Neural crest cell (in vitro differentiated cells): Measurements from ENCODE around the gene PREX1. TPM values are rescaled to one million over a fixed set of nuclear protein-coding genes. Genes with fewer than 3 reads are reported as not detected.
"Not testable (repeated sequence)": the region's sequence is repeated elsewhere in the genome, so short reads cannot be mapped to it uniquely, and the experiment has no call there.

ENCODE experiments used
- DNase-seq: peaks from one replicate; pipeline ENCODE4 v3.0.0; 2021; ENCODE audit warnings: low read depth, mixed read lengths, low spot score
- H3K27ac Mint-ChIP-seq: one replicate; pipeline ENCODE4 v1.8.0; 2021; ENCODE audit warnings: mild to moderate bottlenecking, mixed read lengths; ENCODE audit not compliant: unreplicated experiment
- H3K27me3 Mint-ChIP-seq: 2 replicates; pipeline ENCODE4 v1.8.0; 2021; ENCODE audit warnings: low read depth, mild to moderate bottlenecking, mixed read lengths
- H3K36me3 Mint-ChIP-seq: 2 replicates; pipeline ENCODE4 v1.8.0; 2021; ENCODE audit warnings: low read depth, mild to moderate bottlenecking, mixed read lengths
- H3K4me1 Mint-ChIP-seq: 2 replicates; pipeline ENCODE4 v1.8.0; 2021; ENCODE audit warnings: mixed read lengths
- H3K4me3 Mint-ChIP-seq: one replicate; pipeline ENCODE4 v1.8.0; 2021; ENCODE audit warnings: mild to moderate bottlenecking, mixed read lengths
- H3K9me3 Mint-ChIP-seq: 2 replicates; pipeline ENCODE4 v1.8.0; 2021; ENCODE audit warnings: mixed read lengths
- total RNA-seq: library from RNA; stranded (reverse); gene quantifications from 2 replicates; pipeline ENCODE4 v1.2.1, GENCODE V29; 2021
- TF ChIP-seq, protein P1 (sequence below): fragments of 200-600 bp; sonication (generic); conservative IDR thresholded peaks from 2 replicates; pipeline ENCODE4 v1.5.0; 2021; ENCODE audit warnings: antibody characterized with exemption, mild to moderate bottlenecking

Gene PREX1
- total RNA-seq, 1 donor from 2014 or later, result 72.4 TPM

DNA sequence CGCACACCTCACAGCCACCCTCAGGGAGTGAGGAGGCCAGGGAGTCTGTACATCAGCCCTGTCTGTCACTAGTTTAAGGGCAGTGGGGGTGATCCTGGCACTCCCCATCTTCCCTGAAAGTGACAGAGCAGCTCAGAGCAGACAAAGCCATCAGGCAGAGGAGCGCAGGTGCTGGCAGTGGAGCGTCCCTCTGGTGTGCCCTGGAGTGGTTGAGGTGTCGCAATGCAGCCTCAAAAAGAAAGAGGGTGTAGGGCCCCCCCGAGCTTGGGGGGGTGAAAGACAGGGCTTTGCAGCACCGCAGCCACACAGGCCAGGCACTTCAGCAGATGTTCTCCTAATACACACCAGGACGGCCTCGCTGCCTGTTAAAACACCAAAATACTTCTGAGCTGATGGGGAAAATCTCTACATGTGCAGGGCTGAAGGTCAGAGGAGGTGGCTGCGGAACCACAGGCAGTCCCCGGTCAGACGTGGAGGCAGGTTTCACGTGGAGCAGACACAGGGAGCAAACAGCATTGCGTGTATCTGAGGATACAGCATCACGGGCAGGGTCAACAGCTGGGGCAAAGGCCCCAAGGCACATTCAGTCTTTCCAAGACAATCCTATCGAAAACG lies 69.5 kb downstream of the PREX1 start:
- H3K4me1 Mint-ChIP-seq, result peaks cover 61% of the 10 kb centered on the region
- H3K27me3 Mint-ChIP-seq, result no peaks in the 10 kb centered on the region
- no peak overlapping the region for H3K4me3 Mint-ChIP-seq
- no peak for DNase-seq
- TF ChIP-seq, protein P1, sequence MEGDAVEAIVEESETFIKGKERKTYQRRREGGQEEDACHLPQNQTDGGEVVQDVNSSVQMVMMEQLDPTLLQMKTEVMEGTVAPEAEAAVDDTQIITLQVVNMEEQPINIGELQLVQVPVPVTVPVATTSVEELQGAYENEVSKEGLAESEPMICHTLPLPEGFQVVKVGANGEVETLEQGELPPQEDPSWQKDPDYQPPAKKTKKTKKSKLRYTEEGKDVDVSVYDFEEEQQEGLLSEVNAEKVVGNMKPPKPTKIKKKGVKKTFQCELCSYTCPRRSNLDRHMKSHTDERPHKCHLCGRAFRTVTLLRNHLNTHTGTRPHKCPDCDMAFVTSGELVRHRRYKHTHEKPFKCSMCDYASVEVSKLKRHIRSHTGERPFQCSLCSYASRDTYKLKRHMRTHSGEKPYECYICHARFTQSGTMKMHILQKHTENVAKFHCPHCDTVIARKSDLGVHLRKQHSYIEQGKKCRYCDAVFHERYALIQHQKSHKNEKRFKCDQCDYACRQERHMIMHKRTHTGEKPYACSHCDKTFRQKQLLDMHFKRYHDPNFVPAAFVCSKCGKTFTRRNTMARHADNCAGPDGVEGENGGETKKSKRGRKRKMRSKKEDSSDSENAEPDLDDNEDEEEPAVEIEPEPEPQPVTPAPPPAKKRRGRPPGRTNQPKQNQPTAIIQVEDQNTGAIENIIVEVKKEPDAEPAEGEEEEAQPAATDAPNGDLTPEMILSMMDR, result no peak
- H3K27ac Mint-ChIP-seq, result peak overlapping the region; percentile 91
- peaks cover 21% of the 10 kb centered on the region for H3K36me3 Mint-ChIP-seq
- H3K9me3 Mint-ChIP-seq, result peaks cover 6% of the 10 kb centered on the region

DNA sequence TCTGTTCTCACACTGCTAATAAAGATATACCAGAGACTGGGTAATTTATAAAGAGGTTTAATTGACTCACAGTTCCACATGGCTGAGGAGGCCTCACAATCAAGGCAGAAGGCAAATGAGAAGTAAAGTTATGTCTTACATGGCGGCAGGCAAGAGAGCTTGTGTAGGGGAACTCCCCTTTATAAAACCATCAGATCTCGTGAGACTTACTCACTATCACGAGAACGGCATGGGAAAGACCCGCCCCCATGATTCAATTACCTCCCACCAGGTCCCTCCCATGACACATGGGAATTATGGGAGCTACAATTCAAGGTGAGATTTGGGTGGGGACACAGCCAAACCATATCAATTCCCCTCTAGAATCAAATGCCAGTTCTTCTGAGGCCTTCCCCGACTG lies 71.0 kb downstream of the PREX1 start:
- H3K9me3 Mint-ChIP-seq, DNase-seq, H3K27me3 Mint-ChIP-seq, H3K4me3 Mint-ChIP-seq, H3K27ac Mint-ChIP-seq: not testable (repeated sequence)
- Mint-ChIP-seq H3K36me3 (peaks cover 21% of the 10 kb centered on the region), H3K4me1 (peaks cover 61% of the 10 kb centered on the region)

DNA sequence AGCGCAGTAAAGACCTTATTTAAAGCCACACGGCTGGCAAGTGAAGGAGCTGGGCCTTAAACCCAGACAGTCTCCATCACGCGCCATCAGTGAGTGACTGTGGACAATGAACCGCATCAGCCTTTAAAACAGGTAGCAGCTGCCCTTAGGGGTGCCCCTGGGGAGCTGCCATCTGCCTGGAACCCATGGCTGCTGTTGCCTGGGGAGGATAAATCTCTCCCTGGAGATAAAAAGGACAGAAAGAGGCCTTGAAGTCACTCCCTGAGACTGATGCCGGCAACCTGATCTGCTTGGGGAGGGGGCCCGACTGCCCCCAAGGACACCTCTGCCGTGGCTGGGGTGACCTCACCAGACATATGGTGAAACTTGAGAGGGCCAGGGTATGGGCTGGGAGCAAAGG lies 73.5 kb downstream of the PREX1 start:
- Mint-ChIP-seq H3K36me3 (peaks cover 21% of the 10 kb centered on the region), H3K27me3 (peaks cover 3% of the 10 kb centered on the region), H3K4me1 (peaks cover 64% of the 10 kb centered on the region), H3K27ac (no peak overlapping the region), H3K9me3 (peaks cover 6% of the 10 kb centered on the region), H3K4me3 (no peak overlapping the region)
- TF ChIP-seq, protein P1, result no peak
- no peak for DNase-seq

DNA sequence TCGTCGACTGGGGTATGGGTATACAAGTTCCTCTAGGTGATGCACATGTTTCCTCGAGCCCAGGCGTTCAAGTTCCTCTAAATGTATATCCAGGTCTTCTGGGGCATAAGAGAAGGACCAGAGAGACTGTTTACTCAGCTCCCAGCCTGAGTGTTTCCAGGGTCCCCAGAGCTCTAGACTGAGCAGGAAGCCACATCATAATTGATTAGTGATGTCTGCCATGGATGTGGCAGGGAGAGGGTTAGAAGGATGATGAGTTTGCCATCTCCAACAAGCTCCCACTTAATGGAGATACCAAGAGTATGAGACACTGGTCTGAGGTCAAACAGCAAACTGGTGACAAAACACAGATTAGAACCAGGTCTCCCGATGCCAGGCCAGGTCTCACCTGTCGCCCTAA lies 74.8 kb downstream of the PREX1 start:
- TF ChIP-seq, protein P1, result no peak
- DNase-seq, result no peak
- Mint-ChIP-seq H3K4me1 (peaks cover 64% of the 10 kb centered on the region), H3K4me3 (peak overlapping the region; percentile 29), H3K27ac (no peak overlapping the region), H3K36me3 (peaks cover 17% of the 10 kb centered on the region), H3K9me3 (peaks cover 6% of the 10 kb centered on the region), H3K27me3 (peaks cover 3% of the 10 kb centered on the region)

DNA sequence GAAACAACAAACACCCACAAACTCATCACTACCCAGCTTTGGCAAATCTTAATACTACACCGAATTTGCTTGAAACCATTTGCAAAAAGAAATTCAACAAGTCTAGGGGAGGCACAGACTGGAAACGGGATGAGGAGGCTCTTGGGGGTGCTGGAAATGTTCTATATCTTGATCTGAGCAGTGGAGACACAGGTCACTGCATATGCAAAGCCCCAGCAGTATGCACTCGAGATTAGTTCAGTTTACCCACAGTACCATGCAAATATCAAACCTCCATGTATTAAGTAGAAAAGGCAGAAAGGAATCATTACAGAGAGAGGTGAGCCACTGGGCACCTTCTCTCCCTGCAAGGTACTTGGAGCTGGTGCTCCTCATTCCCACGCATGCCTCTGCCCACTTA lies 75.9 kb downstream of the PREX1 start:
- TF ChIP-seq, protein P1, result no peak
- no peak for DNase-seq
- Mint-ChIP-seq H3K4me3 (peak overlapping the region; percentile 13), H3K27me3 (peaks cover 5% of the 10 kb centered on the region), H3K4me1 (peaks cover 68% of the 10 kb centered on the region), H3K9me3 (peaks cover 6% of the 10 kb centered on the region), H3K36me3 (peaks cover 14% of the 10 kb centered on the region), H3K27ac (peak overlapping the region; percentile 81)

DNA sequence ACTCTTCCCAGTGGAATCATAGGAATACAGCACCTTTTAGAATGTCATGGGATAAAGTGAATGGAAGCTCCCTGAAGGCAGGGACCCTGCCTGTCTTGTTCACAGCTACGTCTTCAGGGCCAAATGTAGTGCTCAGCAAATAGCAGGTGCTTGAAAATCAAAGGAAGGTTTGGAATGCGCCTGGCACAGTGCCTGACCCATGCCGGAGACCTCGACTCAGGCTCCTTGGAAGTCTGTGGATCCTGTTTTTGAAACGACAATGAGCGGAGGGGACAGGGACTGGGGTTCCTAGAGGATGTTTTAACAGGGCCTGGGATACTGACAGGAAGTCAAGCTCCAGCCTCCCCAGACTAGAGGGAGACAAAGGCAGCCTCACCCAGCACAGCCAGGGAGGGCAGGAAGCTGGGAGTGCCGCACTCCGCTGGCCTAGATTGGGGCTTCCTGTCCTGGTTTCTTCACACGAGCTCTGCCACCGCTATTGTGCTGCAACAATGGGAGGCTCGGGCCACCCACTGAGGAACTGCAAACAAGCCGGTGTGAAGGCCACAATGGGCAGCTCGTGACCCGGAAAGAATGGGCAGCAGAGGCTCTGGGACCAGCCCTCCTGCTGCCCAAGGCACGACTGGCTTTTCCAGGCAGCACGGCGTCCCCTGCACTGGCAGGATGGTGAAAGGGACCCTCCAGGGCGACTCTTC lies 76.7 kb downstream of the PREX1 start:
- peaks cover 74% of the 10 kb centered on the region for H3K4me1 Mint-ChIP-seq

More for the DNA sequence above, 76.7 kb downstream of the PREX1 start:
- Mint-ChIP-seq H3K27me3 (peaks cover 5% of the 10 kb centered on the region), H3K4me3 (peak overlapping the region; percentile 35), H3K36me3 (peaks cover 14% of the 10 kb centered on the region), H3K27ac (peak overlapping the region; percentile 81), H3K9me3 (peaks cover 6% of the 10 kb centered on the region)
- peak; percentile 65 for DNase-seq
- TF ChIP-seq, protein P1, result no peak
